HepG2 (cell line): ENCODE measurements around the gene TAS2R5. TPM values are rescaled to one million over a fixed set of nuclear protein-coding genes. Genes with fewer than 3 reads are reported as not detected.
"Not testable (repeated sequence)": the region's sequence is repeated elsewhere in the genome, so short reads cannot be mapped to it uniquely, and the experiment has no call there.

ENCODE experiments used
- ATAC-seq: fragments of 200-7000 bp; cut with Tn5 transposase; 3 replicates; pipeline ENCODE4 v1.9.1; 2020; ENCODE audit warnings: mild to moderate bottlenecking, moderate library complexity
- BruUV-seq: library from RNA; stranded (reverse); fragments of 400-500 nt; replicated peaks from 2 replicates; lab custom pipeline; 2021; lab: Mats Ljungman, UMichigan
- CTCF ChIA-PET: fragments of 300-600 bp; formaldehyde crosslinking; extraction: SDS; loops from one replicate; lab custom pipeline; 2021; ENCODE audit warnings: low total read pairs, inconsistent platforms, low intra/inter-chr PET ratio; lab: Yijun Ruan, JAX
- POLR2A ChIA-PET: fragments of 350-600 bp; sonication (Branson Sonifier 250); formaldehyde crosslinking; loops from one replicate; lab custom pipeline; 2020; ENCODE audit warnings: antibody characterized with exemption, inconsistent platforms; lab: Yijun Ruan, JAX
- DNase-seq: peaks from one replicate; pipeline ENCODE4 v3.0.0-alpha.2; 2015; ENCODE audit warnings: low spot score
- FAIRE-seq: peaks from 3 replicates; lab custom pipeline; 2011; peaks lifted over from hg19 to GRCh38; lab: Jason Lieb, UNC
- H2AFZ ChIP-seq: one replicate; pipeline ENCODE4 v1.6.1; 2011; ENCODE audit warnings: low read length, inconsistent platforms
- H3K27ac ChIP-seq: fragments of 300-600 bp; 3 replicates; pipeline ENCODE4 v1.8.0; 2011; ENCODE audit warnings: mixed run types, mild to moderate bottlenecking, mixed read lengths, low read length, inconsistent platforms; ENCODE audit not compliant: insufficient read depth; ENCODE audit errors: extremely low read length
- H3K27me3 ChIP-seq, 2 experiments: fragments of 200-600 bp in 1 of 2; 2 replicates in 1 of 2; 3 replicates in 1 of 2; pipeline versions ENCODE4 v1.6.0 to v1.8.0; 2011; ENCODE audit warnings: low read length in 2 of 2, mild to moderate bottlenecking in 2 of 2, moderate library complexity in 2 of 2, inconsistent platforms in 1 of 2; ENCODE audit not compliant: insufficient read depth in 2 of 2, control insufficient read depth in 1 of 2
- H3K36me3 ChIP-seq, 2 experiments: fragments of 200-600 bp in 1 of 2; replicated peaks in 1 of 2; 2 replicates in 1 of 2; 3 replicates in 1 of 2; pipeline versions ENCODE4 v1.5.1 to v1.8.0; 2011; ENCODE audit warnings: low read length in 2 of 2, inconsistent platforms in 1 of 2; ENCODE audit not compliant: insufficient read depth in 2 of 2, control insufficient read depth in 1 of 2
- H3K4me1 ChIP-seq: 2 replicates; pipeline ENCODE4 v1.5.1; 2012; ENCODE audit warnings: low read length, inconsistent platforms; ENCODE audit not compliant: insufficient read depth
- H3K4me2 ChIP-seq: 2 replicates; pipeline ENCODE4 v1.6.0; 2011; ENCODE audit warnings: low read depth, low read length, inconsistent platforms
- H3K4me3 ChIP-seq, 3 experiments: fragments of 200-600 bp in 1 of 3; sonication (generic), shearing (Covaris generic) in 1 of 3; replicated peaks in 1 of 3; 2 replicates each; pipeline ENCODE4 v1.5.1; 2011 to 2016; ENCODE audit warnings: low read length in 3 of 3, inconsistent platforms in 2 of 3, low read depth in 2 of 3, mild to moderate bottlenecking in 2 of 3, control low read depth in 1 of 3, mixed read lengths in 1 of 3; ENCODE audit not compliant: insufficient read depth in 1 of 3
- H3K79me2 ChIP-seq: one replicate; pipeline ENCODE4 v1.6.1; 2011; ENCODE audit warnings: low read length, inconsistent platforms; ENCODE audit not compliant: insufficient read depth
- H3K9ac ChIP-seq: 2 replicates; pipeline ENCODE4 v1.6.0; 2011; ENCODE audit warnings: mild to moderate bottlenecking, low read depth, low read length, inconsistent platforms; ENCODE audit not compliant: insufficient read depth
- H3K9me3 ChIP-seq: 2 replicates; pipeline ENCODE4 v1.5.1; 2012; ENCODE audit warnings: mild to moderate bottlenecking, low read length
- H4K20me1 ChIP-seq: 2 replicates; pipeline ENCODE4 v1.6.0; 2011; ENCODE audit warnings: inconsistent platforms, mild to moderate bottlenecking, low read length, moderate library complexity; ENCODE audit not compliant: insufficient read depth
- ELF1 ChIP-seq: sonication (generic); formaldehyde crosslinking; IDR thresholded peaks from 2 replicates; pipeline ENCODE4 v1.4.0; 2020; ENCODE audit warnings: missing genetic modification reagents
- HOXA7 ChIP-seq: sonication (generic); formaldehyde crosslinking; IDR thresholded peaks from 2 replicates; pipeline ENCODE4 v1.8.1; 2022; ENCODE audit warnings: mild to moderate bottlenecking, missing genetic modification reagents, moderate library complexity
- MAX ChIP-seq: IDR thresholded peaks from 2 replicates; pipeline ENCODE4 v1.6.1; 2012; ENCODE audit warnings: inconsistent platforms
- MBD4 ChIP-seq: IDR thresholded peaks from 2 replicates; pipeline ENCODE4 v1.6.1; 2012; ENCODE audit warnings: low read length, inconsistent platforms, borderline replicate concordance
- NCOR1 ChIP-seq: fragments of 200-600 bp; sonication (generic); IDR thresholded peaks from 2 replicates; pipeline ENCODE4 v1.7.0; 2017; ENCODE audit warnings: antibody characterized with exemption, low read length, borderline replicate concordance
- NR1H2 ChIP-seq: sonication (generic); formaldehyde crosslinking; IDR thresholded peaks from 2 replicates; pipeline ENCODE4 v1.8.1; 2022; ENCODE audit warnings: low read depth, missing genetic modification reagents, borderline replicate concordance
- TBX2 ChIP-seq: sonication (generic); formaldehyde crosslinking; IDR thresholded peaks from 2 replicates; pipeline ENCODE4 v1.5.0; 2020; ENCODE audit warnings: missing genetic modification reagents, mild to moderate bottlenecking, borderline replicate concordance
- ZNF124 ChIP-seq: sonication (generic); formaldehyde crosslinking; IDR thresholded peaks from 2 replicates; pipeline ENCODE4 v1.4.0; 2020; ENCODE audit warnings: missing genetic modification reagents
- ZNF567 ChIP-seq: sonication (generic); formaldehyde crosslinking; IDR thresholded peaks from 2 replicates; pipeline ENCODE4 v1.8.1; 2023; ENCODE audit warnings: mild to moderate bottlenecking, missing genetic modification reagents, borderline replicate concordance
- ZNF629 ChIP-seq: sonication (generic); formaldehyde crosslinking; conservative IDR thresholded peaks from 2 replicates; pipeline ENCODE4 v1.5.0; 2020; ENCODE audit warnings: missing genetic modification reagents
- ZNF792 ChIP-seq: IDR thresholded peaks from 2 replicates; pipeline ENCODE4 v1.6.1; 2016
- WGBS: methylation state at CpG from one replicate; pipeline ENCODE4 v1.1.6; 2017; ENCODE audit warnings: low lambda C conversion rate; 5-methylcytosine and 5-hydroxymethylcytosine counted together
- in situ Hi-C: cut with HindIII; loops from 2 replicates; pipeline ENCODE4 v1.10.0; 2017; ENCODE audit warnings: low pct_unique_long_range_greater_than_20kb; ENCODE audit not compliant: extremely low pct_ligation_motif_present
- intact Hi-C: fragments of 100-400 bp; cut with micrococcal nuclease; formaldehyde crosslinking; loops from one replicate; pipeline ENCODE4 v1.10.0; 2022; ENCODE audit not compliant: unreplicated experiment
- polyA plus RNA-seq, 8 experiments: library from polyadenylated mRNA; depleted of rRNA in 3 of 8; stranded (reverse) in 7 of 8; unstranded in 1 of 8; fragments of >200 nt; fragmentation: Illumina TruSeq in 4 of 8; extraction: Trizol in 4 of 8; gene quantifications; 2 replicates each; pipeline versions ENCODE4 v1.2.1 to v1.2.3, GENCODE V29; 2011 to 2016; ENCODE audit warnings: low read depth in 4 of 8, missing spikeins in 1 of 8, mixed read lengths in 1 of 8; ENCODE audit not compliant: insufficient read depth in 1 of 8
- total RNA-seq, 5 experiments: library from RNA; depleted of rRNA; stranded (reverse); fragments of >200 nt; fragmentation: Illumina TruSeq; extraction: Trizol; gene quantifications; 2 replicates each; pipeline ENCODE4 v1.2.3, GENCODE V29; 2016; ENCODE audit warnings: low read depth in 1 of 5
- TF ChIP-seq, protein P1 (sequence below): fragments of 450-650 bp; IDR thresholded peaks from 2 replicates; pipeline ENCODE4 v1.6.1; 2017; ENCODE audit warnings: mild to moderate bottlenecking
- TF ChIP-seq, protein P2 (sequence below): sonication (generic); formaldehyde crosslinking; IDR thresholded peaks from 2 replicates; pipeline ENCODE4 v1.5.0; 2020; ENCODE audit warnings: missing genetic modification reagents

TAS2R5 gene
- total and polyA plus RNA-seq, 2 of the 13 experiments (the other 11 are each of a cell fraction or from before 2014, with no cell fraction given), result 1.7 to 2.9 TPM

GRCh38 chr7:141754939-141755338, 35.1 kb upstream of the TAS2R5 start (continued):
- TF ChIP-seq, protein P1, sequence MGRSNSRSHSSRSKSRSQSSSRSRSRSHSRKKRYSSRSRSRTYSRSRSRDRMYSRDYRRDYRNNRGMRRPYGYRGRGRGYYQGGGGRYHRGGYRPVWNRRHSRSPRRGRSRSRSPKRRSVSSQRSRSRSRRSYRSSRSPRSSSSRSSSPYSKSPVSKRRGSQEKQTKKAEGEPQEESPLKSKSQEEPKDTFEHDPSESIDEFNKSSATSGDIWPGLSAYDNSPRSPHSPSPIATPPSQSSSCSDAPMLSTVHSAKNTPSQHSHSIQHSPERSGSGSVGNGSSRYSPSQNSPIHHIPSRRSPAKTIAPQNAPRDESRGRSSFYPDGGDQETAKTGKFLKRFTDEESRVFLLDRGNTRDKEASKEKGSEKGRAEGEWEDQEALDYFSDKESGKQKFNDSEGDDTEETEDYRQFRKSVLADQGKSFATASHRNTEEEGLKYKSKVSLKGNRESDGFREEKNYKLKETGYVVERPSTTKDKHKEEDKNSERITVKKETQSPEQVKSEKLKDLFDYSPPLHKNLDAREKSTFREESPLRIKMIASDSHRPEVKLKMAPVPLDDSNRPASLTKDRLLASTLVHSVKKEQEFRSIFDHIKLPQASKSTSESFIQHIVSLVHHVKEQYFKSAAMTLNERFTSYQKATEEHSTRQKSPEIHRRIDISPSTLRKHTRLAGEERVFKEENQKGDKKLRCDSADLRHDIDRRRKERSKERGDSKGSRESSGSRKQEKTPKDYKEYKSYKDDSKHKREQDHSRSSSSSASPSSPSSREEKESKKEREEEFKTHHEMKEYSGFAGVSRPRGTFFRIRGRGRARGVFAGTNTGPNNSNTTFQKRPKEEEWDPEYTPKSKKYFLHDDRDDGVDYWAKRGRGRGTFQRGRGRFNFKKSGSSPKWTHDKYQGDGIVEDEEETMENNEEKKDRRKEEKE, result no peak

DNA sequence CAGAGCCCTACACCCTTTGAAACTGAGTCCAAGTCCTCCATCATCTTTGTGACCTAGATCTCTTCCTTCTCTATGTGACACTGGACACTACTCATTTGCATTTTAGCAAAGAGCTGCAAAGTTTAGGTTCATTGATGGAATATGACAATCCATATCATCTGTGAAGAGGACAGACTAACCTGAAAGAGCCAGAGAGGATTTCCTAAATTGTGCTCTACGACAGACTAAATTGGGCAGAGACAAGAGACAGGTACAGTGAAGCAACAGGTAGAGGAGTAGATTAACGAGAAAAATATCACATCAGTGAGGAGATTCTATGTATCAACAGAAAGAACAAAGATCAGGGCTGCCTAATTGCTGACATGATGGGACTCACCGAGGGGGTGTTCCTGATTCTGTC, 26.2 kb upstream of the TAS2R5 start, which contains the start of gene TAS2R3:
TSS of gene TAS2R3 (plus strand) at position 301 of the 400 bp plus-strand sequence. CDS start at position 363, 62 bp downstream.
- H3K4me3 ChIP-seq, result no peak within 1 kb of the TSS
- H3K4me2 ChIP-seq, result no peak within 1 kb of the TSS
- ATAC-seq (no peak), FAIRE-seq (no peak), DNase-seq (no peak)
- no TSS peak for BruUV-seq
- WGBS, result 97% methylated on average over 3 of the region's 3 CpGs
- no peak within 1 kb of the TSS for H3K9ac ChIP-seq
- H3K9me3 ChIP-seq, result no peaks in the 10 kb centered on the region
- CTCF ChIA-PET, result no interaction called here
- no peaks in the 10 kb centered on the region for H3K27me3 ChIP-seq
- H3K4me1 ChIP-seq, result no peaks in the 10 kb centered on the region
- H3K79me2 ChIP-seq, result no peaks in the 10 kb centered on the region
- TF ChIP-seq TBX2 (CRISPR knock-in tag), result no peak
- TF ChIP-seq ZNF124 (CRISPR knock-in tag), result no peak
- TF ChIP-seq, protein P2, sequence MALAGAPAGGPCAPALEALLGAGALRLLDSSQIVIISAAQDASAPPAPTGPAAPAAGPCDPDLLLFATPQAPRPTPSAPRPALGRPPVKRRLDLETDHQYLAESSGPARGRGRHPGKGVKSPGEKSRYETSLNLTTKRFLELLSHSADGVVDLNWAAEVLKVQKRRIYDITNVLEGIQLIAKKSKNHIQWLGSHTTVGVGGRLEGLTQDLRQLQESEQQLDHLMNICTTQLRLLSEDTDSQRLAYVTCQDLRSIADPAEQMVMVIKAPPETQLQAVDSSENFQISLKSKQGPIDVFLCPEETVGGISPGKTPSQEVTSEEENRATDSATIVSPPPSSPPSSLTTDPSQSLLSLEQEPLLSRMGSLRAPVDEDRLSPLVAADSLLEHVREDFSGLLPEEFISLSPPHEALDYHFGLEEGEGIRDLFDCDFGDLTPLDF, result no peak
- no peak for TF ChIP-seq NR1H2 (CRISPR knock-in tag)
- TF ChIP-seq MAX, result no peak
- no peak for TF ChIP-seq ZNF792 (CRISPR knock-in tag)
- no peak for TF ChIP-seq NCOR1
- TF ChIP-seq ELF1 (CRISPR knock-in tag), result no peak
- TF ChIP-seq ZNF629 (CRISPR knock-in tag), result no peak
- TF ChIP-seq HOXA7 (CRISPR knock-in tag), result no peak
- TF ChIP-seq ZNF567 (CRISPR knock-in tag), result no peak
- TF ChIP-seq MBD4, result no peak
- TF ChIP-seq, all 625 proteins: peak for 0
- POLR2A ChIA-PET, result no interaction called here
- H4K20me1 ChIP-seq, result no peaks in the 10 kb centered on the region
- no peak within 1 kb of the TSS for H3K27ac ChIP-seq
- intact Hi-C loops (no loop called here), in situ Hi-C loops (no loop called here)
- no peak within 1 kb of the TSS for H2AFZ ChIP-seq
- H3K36me3 ChIP-seq, result peaks cover 12 to 48% of the 10 kb centered on the region in 2 experiments; a peak in 4 of 5 replicates

DNA sequence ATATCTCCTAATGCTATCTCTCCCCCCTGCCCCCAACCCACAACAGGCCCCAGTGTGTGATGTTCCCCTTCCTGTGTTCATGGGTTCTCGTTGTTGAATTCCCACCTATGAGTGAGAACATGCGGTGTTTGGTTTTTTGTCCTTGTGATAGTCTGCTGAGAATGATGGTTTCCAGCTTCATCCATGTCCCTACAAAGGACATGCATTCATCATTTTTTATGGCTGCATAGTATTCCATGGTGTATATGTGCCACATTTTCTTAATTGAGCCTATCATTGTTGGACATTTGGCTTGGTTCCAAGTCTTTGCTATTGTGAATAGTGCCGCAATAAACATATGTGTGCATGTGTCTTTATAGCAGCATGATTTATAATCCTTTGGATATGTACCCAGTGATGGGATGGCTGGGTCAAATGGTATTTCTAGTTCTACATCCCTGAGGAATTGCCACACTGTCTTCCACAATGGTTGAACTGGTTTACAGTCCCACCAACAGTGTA, 19.9 kb upstream of the TAS2R5 start:
- H3K36me3 ChIP-seq, CTCF ChIA-PET: not testable (repeated sequence)

More for the DNA sequence above, 19.9 kb upstream of the TAS2R5 start:
- DNase-seq, H3K9ac ChIP-seq, POLR2A ChIA-PET, H3K79me2 ChIP-seq, in situ Hi-C loops, H3K9me3 ChIP-seq, H3K27ac ChIP-seq, H3K4me3 ChIP-seq, ATAC-seq, H3K4me1 ChIP-seq, BruUV-seq, H2AFZ ChIP-seq, H3K4me2 ChIP-seq, intact Hi-C loops, FAIRE-seq, H4K20me1 ChIP-seq, H3K27me3 ChIP-seq: not testable (repeated sequence)
- 98% methylated on average over 3 of the region's 3 CpGs for WGBS
